Motor neuron (in vitro differentiated cells): ENCODE results near the gene PLEKHG4B. TPM values are rescaled to one million over a fixed set of nuclear protein-coding genes. Genes with fewer than 3 reads are reported as not detected.
"Not testable (repeated sequence)": the region's sequence is repeated elsewhere in the genome, so short reads cannot be mapped to it uniquely, and the experiment has no call there.

Experiments used
- ATAC-seq, 8 experiments: fragments of 200-7000 bp; cut with Tn5 transposase; replicated peaks in 6 of 8; 2 replicates each; pipeline ENCODE4 v1.8.0; 2021; ENCODE audit warnings: mild to moderate bottlenecking in 8 of 8, moderate library complexity in 8 of 8
- H3K27ac ChIP-seq, 2 donors: fragments of 250-450 bp; sonication (Bioruptor Pico); 2 replicates each; pipeline ENCODE4 v1.9.0; 2021; ENCODE audit warnings: antibody characterized with exemption in 2 of 2, mild to moderate bottlenecking in 2 of 2, moderate library complexity in 1 of 2
- H3K4me1 ChIP-seq, 2 donors: fragments of 250-450 bp; sonication (Bioruptor Pico); replicated peaks in 1 of 2; 2 replicates each; pipeline ENCODE4 v1.6.1; 2021; ENCODE audit warnings: antibody characterized with exemption in 2 of 2, mild to moderate bottlenecking in 2 of 2, moderate library complexity in 1 of 2
- H3K4me3 ChIP-seq, 5 donors: fragments of 250-450 bp; sonication (Bioruptor Pico); 2 replicates each; pipeline ENCODE4 v1.9.0; 2021; ENCODE audit warnings: antibody characterized with exemption in 5 of 5, mild to moderate bottlenecking in 5 of 5, moderate library complexity in 4 of 5
- WGBS, 10 experiments: fragments of 450-650 bp; shearing (Covaris generic); methylation state at CpG; one replicate each; pipeline ENCODE4 v1.0.0; 2022; 5-methylcytosine and 5-hydroxymethylcytosine counted together
- in situ Hi-C, 9 experiments: fragments of 400-800 bp; cut with MboI; loops; one replicate each; pipeline ENCODE4 v1.15.0; 2021; ENCODE audit warnings: low sequenced_read_pairs in 9 of 9, low pct_unique_long_range_greater_than_20kb in 2 of 9; ENCODE audit not compliant: unreplicated experiment in 9 of 9
- total RNA-seq, 8 experiments: library from RNA; unstranded; fragments of 300-600 nt; gene quantifications; 2 replicates each; pipeline versions ENCODE4 v1.2.3 to v1.2.4, GENCODE V29; 2022

PLEKHG4B gene
- total RNA-seq, 8 experiments from 2014 or later = 0.09 to 7.3 (median 3.2) TPM

DNA sequence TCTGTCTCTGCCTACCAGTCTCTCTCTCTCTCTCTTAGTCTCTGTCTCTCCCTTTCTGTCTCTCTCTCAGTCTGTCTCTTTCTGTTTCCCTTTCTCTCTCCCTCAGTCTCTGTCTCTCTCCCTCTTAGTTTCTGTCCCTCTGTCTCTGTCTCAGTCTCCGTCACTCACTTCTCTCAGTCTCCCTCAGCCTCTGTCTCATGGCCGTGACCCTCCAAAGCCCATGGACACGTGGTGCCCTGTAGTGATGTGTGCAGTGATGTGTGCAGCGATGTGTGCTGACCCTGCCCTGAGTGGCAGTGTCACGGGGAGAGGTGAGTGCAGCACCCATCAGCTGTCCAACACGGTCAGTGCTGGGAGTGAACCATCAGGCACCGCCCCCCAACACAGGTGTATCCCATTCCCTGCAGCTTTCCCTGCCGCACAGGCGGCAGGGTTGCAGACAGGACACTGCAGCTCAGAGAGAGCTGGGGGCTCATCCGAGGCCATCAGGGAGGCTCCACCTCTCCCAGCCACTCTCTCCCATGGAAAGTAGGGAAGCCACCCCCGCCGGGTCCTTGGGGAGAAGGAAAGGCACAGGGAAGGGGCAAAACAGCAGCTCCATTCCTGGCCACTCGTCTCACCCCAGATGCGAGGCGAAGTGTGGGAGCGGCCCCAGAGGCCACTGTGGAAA, 98.5 kb downstream of the PLEKHG4B start:
- no peak overlapping the region for H3K27ac ChIP-seq
- WGBS, 10 experiments = 20 to 71% (median 54%) methylated on average over 1 to 7 of the region's 16 CpGs; no CpG with 5 or more reads in 1 of the 10 experiments
- ATAC-seq = peak in 3 of 8 experiments; percentile 29 to 45 (median 36)
- in situ Hi-C loops = no loop called here
- no peak overlapping the region for H3K4me3 ChIP-seq
- H3K4me1 ChIP-seq = peaks cover 16 to 32% of the 10 kb centered on the region in 2 donors

DNA sequence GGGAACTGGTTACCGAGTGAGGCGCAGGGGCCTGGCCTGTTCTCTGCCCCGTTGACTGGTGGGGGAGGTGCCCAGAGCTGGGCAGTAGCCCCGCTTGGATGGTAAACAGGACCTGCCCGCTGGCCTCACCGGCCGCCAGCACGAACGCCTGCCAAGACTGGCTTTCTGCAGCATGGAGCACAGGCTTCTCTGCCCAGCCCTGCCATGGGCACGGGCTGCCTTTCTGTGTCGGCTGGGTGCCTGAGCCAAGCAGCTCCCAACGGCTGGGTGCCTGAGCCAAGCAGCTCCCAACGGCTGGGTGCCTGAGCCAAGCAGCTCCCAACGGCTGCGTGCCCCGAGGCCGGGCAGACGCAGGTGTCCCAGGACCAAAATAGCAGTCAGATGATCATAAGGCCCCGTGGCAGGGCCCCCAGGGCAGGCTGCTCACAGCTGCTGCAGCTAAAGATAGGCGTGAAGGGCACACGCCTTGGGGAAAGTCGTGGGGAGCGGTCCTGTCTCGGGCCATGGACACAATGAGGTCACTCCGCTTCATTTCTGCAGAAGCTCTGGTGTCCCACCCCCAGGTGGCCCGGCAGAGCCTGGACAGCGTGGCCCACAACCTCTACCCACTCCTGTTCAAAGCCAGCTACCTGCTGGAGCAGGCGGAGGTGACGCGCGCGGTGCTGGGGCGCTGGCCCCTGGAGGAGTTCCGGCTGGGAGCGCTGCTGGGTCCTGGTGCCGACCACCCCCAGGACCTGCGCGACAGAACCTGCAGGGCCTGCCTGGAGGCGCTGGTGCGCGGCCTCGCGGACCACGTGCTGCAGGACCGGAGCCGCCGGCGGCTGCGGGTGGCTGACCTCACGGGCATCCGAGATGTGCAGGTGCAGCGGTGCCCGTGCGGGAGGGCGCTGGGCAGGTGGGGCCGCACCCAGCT, 99.3 kb downstream of the PLEKHG4B start, which contains the start of gene LRRC14B:
Gene LRRC14B (plus strand): TSS at position 460 of the 913 bp plus-strand sequence. CDS start 44 bp downstream, at position 504.
- Histone ChIP-seq H3K4me1 (peaks cover 16 to 36% of the 10 kb centered on the region in 2 donors), H3K27ac (no peak within 1 kb of the TSS), H3K4me3 (no peak within 1 kb of the TSS)
- in situ Hi-C loops = no loop called here
- whole genome bisulfite sequencing, 10 experiments = 0 to 82% (median 60%) methylated on average over 1 to 16 of the region's 56 CpGs; no CpG with 5 or more reads in 5 of the 10 experiments
- peak in 7 of 8 experiments; percentile 5 to 77 (median 61) for ATAC-seq

DNA sequence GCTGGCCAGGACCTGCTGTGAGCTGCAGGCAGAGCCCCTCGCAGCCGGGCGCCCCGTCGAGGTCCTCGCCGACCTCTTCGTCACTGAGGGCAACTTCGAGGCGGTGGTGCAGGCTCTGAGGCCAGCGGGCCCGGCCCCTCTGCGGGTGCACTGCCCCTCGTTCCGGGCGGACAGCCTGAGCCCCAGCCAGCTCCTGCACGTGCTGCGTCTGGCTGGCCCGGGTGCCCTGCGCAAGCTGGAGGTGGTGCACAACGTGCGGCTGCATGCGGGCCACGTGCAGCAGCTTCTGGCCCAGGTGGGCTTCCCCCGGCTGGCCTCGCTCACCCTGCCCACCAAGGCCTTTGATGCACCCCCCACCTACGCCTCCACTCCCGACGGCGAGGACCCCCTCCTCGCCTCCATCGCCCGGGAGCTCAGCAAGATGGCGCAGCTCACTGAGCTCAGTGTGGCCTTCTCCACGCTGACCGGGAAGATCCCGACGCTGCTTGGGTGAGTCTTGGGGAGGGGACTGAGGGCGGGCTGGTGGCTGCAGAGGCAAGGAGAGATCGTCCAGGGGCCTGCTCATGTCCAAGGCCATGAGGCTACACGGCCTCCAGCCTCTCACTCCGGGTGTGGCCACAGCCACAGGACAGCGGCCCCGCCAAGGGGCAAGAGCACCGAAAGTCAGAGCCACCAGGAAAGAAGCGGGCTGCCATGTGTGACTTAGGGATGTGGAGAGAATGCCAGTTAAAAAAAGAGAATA, 100.2 kb downstream of the PLEKHG4B start:
- H3K4me1 ChIP-seq = peaks cover 17 to 41% of the 10 kb centered on the region in 2 donors
- in situ Hi-C loops = no loop called here
- ATAC-seq = no peak
- H3K27ac ChIP-seq = no peak overlapping the region
- H3K4me3 ChIP-seq = no peak overlapping the region
- 85 to 95% (median 88%) methylated on average over 3 to 7 of the region's 46 CpGs; no CpG with 5 or more reads in 7 of the 10 experiments for WGBS, 10 experiments

DNA sequence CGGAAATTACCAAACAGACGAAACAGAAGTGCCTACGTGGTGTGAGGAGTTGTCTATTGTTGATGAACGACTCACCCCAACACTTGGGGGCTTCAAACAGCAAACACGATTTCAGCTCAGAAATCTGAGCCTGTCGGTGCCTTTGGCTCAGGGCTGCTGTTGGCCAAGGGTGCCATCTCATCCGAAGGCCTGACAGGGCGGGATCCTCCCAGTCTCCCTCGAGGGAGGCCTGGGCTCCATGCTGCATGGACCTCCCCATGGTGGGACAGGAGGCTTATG, 100.7 kb downstream of the PLEKHG4B start:
- Histone ChIP-seq H3K4me3 (no peak overlapping the region), H3K27ac (no peak overlapping the region), H3K4me1 (peaks cover 22 to 46% of the 10 kb centered on the region in 2 donors)
- ATAC-seq = no peak
- in situ Hi-C loops = no loop called here
- 50 to 92% (median 74%) methylated on average over 1 to 5 of the region's 9 CpGs; no CpG with 5 or more reads in 3 of the 10 experiments for WGBS, 10 experiments

DNA sequence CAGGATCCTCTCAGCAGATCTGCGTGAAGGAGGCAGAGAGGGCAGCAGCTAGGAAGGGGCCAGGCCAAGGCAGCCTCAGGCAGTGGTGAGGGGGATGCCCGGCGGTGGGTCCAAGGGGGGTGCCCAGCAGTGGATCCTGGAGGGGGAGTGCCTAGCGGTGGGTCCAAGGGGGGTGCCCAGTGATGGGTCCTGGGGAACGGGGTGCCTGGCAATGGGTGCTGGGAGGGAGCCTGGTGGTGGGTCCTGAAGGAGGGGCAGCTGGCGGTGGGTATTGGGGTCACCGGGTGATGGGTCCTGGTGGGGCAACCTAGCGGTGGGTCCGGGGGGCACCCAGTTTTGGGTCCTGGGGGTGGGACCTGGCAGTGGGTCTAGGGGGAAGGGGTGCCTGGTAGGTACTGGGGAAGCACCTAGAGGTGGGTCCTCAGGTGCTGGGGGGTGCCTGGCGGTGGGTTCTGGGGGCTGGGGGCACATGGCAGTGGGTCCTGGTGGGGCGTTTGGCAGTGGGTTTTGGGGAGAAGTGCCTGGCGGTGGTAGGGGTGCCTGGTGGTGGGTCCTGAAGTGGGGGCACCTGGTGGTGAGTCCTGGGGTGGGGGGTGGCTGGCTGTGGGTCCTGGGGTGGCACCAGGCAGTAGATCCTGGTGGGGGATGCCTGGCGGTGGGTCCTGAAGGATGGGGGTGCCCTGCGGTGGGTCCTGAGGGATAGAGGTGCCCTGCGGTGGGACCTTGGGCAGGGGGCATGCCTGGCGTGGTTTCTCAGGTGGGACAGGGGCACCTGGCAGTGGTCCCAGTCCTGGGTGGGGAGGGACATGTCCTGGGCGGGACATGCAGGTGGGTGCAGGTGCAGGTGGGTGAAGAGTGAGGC, 101.2 kb downstream of the PLEKHG4B start:
- in situ Hi-C loops = no loop called here
- peaks cover 19 to 47% of the 10 kb centered on the region in 2 donors for H3K4me1 ChIP-seq
- H3K4me3 ChIP-seq = no peak overlapping the region
- no peak for ATAC-seq
- WGBS, 10 experiments = 100% methylated on average over 2 of the region's 17 CpGs; no CpG with 5 or more reads in 9 of the 10 experiments
- H3K27ac ChIP-seq = no peak overlapping the region

DNA sequence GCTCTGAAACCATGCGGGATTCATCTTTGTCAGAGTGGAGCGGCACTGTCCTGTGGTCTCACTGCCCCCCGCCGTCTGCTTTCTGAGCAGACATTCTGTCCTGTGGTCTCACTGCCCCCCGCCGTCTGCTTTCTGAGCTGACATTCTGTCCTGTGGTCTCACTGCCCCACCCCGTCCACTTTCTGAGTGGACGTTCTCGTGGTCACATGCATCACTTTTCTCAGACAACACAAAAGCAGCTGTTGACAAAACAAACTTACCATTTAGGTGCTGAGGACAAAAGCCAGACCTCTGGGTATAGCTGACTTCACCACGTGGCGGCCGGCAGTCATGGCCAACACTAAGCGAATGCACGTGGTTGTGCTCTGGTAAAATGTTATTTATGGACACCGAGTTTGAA, 102.1 kb downstream of the PLEKHG4B start:
- no peak overlapping the region for H3K4me3 ChIP-seq
- WGBS, 10 experiments = 0 to 100% (median 79%) methylated on average over 1 to 6 of the region's 15 CpGs; no CpG with 5 or more reads in 2 of the 10 experiments
- H3K4me1 ChIP-seq = peaks cover 14 to 41% of the 10 kb centered on the region in 2 donors
- no peak for ATAC-seq
- no peak overlapping the region for H3K27ac ChIP-seq
- in situ Hi-C loops = no loop called here

DNA sequence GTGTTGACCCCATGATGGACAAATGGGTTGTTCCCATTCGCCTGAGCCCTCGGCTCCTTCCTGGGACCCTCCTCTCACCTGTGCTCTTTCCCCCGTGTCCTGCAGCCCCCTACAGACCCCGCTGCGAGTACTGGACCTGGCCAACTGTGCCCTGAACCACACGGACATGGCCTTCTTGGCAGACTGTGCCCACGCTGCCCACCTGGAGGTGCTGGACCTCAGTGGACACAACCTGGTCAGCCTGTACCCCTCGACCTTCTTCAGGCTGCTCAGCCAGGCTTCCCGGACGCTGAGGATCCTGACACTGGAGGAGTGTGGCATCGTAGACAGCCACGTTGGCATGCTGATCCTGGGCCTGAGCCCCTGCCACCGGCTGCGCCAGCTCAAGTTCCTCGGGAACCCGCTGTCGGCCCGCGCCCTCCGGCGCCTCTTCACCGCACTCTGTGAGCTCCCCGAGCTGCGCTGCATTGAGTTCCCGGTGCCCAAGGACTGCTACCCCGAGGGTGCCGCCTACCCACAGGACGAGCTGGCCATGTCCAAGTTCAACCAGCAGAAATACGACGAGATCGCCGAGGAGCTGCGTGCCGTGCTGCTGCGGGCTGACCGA, 102.7 kb downstream of the PLEKHG4B start:
- Histone ChIP-seq H3K4me1 (peaks cover 14 to 40% of the 10 kb centered on the region in 2 donors), H3K27ac (no peak overlapping the region), H3K4me3 (no peak overlapping the region)
- no peak for ATAC-seq
- WGBS, 10 experiments = 67 to 85% (median 82%) methylated on average over 1 to 10 of the region's 36 CpGs; no CpG with 5 or more reads in 4 of the 10 experiments
- in situ Hi-C loops = no loop called here

DNA sequence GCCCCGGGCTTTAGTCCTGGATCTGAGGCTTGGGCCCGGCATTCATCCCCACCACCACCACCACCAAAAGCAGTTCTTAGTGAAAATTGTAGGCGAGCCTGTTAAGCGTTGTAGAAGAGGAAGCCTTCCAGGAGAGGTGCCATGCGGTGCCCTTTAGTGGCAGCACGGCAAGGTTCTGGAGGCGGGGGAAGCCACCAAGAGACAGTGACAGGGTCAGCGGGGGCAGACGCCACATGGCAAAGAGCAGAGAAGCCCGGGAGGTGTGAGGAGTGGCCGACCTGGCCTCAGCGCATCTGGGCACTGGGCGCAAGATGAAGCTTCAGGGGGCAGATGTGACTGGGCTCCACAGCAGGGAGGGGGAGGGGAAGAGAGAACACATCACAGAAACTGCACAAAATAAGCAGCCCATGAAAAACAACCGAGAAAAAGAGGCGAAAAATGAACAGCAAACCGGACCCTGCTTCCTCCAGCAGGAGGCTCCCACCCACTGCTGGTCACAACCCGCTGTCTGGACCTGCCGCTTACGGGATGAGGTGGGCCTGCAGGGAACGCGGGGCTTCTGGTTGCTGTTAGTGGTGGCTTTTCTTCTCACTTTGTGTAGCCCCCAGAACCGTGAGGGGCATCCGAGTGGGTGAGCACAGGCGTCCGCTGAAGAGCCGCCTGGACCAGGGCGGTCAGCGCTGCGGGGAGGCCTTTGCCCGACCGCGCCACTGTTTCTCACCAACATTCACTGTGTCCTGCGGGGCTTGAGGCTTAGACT, 103.6 kb downstream of the PLEKHG4B start:
- H3K4me3 ChIP-seq = no peak overlapping the region
- H3K4me1 ChIP-seq = peaks cover 12 to 34% of the 10 kb centered on the region in 2 donors
- WGBS, 10 experiments = 0 to 91% (median 75%) methylated on average over 1 to 12 of the region's 33 CpGs; no CpG with 5 or more reads in 3 of the 10 experiments
- no peak for ATAC-seq
- H3K27ac ChIP-seq = no peak overlapping the region
- in situ Hi-C loops = no loop called here

DNA sequence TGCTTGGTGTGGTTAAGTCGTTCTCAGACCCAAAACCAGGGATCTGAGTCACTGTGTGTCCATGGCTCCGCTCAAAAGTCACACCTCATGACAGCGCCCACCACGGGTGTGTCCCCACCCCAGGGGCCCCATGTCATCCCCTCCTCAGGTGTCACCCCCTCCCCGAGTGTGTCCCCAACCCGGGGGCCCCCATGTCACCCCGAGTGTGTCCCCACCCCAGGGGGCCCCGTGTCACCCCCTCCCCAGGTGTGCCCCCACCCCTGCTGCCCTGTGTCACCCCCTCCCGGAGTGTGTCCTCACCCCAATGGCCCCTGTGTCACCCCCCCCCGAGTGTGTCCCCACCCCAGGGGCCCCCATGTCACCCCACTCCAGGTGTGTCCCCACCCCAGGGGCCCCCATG, 104.4 kb downstream of the PLEKHG4B start:
- ATAC-seq = peak in 2 of 8 experiments; percentile 19 to 31
- H3K4me3 ChIP-seq = no peak overlapping the region
- in situ Hi-C loops = no loop called here
- WGBS, 10 experiments = no CpG with 5 or more reads among the region's 10 CpGs
- H3K4me1 ChIP-seq = peaks cover 7 to 26% of the 10 kb centered on the region in 2 donors
- no peak overlapping the region for H3K27ac ChIP-seq

DNA sequence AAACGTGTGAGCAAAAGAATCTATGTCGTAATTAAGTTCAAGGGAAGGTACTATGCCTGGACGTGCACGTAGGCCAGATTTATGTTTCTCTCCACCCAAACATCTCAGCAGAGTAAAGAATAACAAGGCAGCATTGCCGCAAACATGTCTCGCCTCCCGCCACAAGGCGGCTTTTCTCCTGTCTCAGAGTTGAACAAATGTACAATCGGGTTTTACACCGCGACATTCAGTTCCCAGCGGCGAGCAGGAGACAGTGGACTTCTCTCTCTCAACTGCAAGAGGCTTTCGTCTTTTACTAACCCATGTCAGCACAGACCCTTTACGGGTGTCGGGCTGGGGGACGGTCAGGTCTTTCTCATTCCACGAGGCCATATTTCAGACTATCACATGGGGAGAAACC, 105.1 kb downstream of the PLEKHG4B start:
- ATAC-seq, in situ Hi-C loops, H3K4me3 ChIP-seq: not testable (repeated sequence)
- Histone ChIP-seq H3K4me1 (peaks cover 6 to 22% of the 10 kb centered on the region in 2 donors), H3K27ac (peak overlapping the region; percentile 49 to 75)
- 0 to 100% (median 68%) methylated on average over 1 to 5 of the region's 18 CpGs; no CpG with 5 or more reads in 5 of the 10 experiments for whole genome bisulfite sequencing, 10 experiments

DNA sequence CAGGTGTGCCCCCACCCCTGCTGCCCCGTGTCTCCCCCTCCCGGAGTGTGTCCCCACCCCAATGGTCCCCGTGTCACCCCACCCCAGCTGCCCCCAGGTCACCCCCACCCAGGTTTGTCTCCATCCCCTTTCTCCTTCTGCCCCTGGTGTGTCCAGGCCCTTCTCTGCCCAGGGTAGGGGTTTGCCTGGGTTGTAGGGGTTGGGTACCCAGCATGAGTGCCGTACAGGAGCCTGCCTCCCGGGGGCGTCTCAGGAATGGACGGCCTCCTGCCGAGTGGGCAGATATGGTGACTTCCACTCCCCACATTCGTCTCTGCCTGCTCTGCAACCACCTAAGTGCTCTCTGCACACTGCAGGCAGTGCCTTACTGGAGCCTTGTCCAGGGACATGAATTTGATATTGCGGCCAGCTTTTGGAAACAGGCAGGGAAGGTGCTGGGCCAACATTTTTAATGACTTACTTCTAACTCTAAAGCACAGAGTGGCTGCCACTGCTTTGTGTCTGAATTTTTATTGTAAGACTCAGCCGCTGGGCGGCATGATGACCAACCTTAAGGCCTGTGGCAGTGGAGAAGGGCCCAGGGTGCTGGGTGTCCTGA, 106.0 kb downstream of the PLEKHG4B start:
- 87 to 100% (median 100%) methylated on average over 1 to 3 of the region's 12 CpGs; no CpG with 5 or more reads in 7 of the 10 experiments for WGBS, 10 experiments
- in situ Hi-C loops = no loop called here
- ATAC-seq = peak in 1 of 8 experiments; percentile 13
- Histone ChIP-seq H3K27ac (peak overlapping the region in 1 of 2 donors; percentile 61), H3K4me3 (no peak overlapping the region), H3K4me1 (peaks cover 6 to 22% of the 10 kb centered on the region in 2 donors)
